Right atrium auricular region (tissue), 2 donors: Measurements from ENCODE around the gene TMC1. TPM values are rescaled to one million over a fixed set of nuclear protein-coding genes. Genes with fewer than 3 reads are reported as not detected.

Experiments
- DNase-seq: peaks from one replicate; pipeline ENCODE4 v3.0.0-alpha.2; 2019; ENCODE audit warnings: low spot score
- H3K27ac ChIP-seq, 2 donors: fragments of 200-600 bp; sonication (generic); 1 replicate in 1 of 2; 2 replicates in 1 of 2; pipeline ENCODE4 v1.5.1; 2016 to 2019
- H3K27me3 ChIP-seq, 2 donors: fragments of 200-600 bp; sonication (generic); one replicate each; pipeline versions ENCODE4 v1.5.1 to v1.6.0; 2017 to 2019
- H3K36me3 ChIP-seq: fragments of 200-600 bp; sonication (generic); one replicate; pipeline ENCODE4 v1.5.1; 2016
- H3K4me1 ChIP-seq, 2 donors: fragments of 200-600 bp; sonication (generic); one replicate each; pipeline versions ENCODE4 v1.5.1 to v1.6.0; 2017 to 2019
- H3K4me3 ChIP-seq, 2 donors: fragments of 200-600 bp; sonication (generic); 1 replicate in 1 of 2; 2 replicates in 1 of 2; pipeline ENCODE4 v1.5.1; 2017 to 2019; ENCODE audit warnings: mild to moderate bottlenecking in 1 of 2, moderate library complexity in 1 of 2
- H3K9me3 ChIP-seq, 2 donors: fragments of 200-600 bp; sonication (generic); one replicate each; pipeline ENCODE4 v1.5.1; 2019
- CTCF ChIP-seq, 2 donors: fragments of 200-600 bp; sonication (generic); IDR thresholded peaks; one replicate each; pipeline ENCODE4 v1.5.1; 2019; ENCODE audit warnings: antibody characterized with exemption in 2 of 2
- total RNA-seq, 2 donors: library from RNA; depleted of rRNA; stranded (reverse); fragments of >200 nt; gene quantifications; one replicate each; pipeline ENCODE4 v1.1.0, GENCODE V29; 2016

TMC1 gene
- total RNA-seq, 2 donors from 2014 or later, result not detected

- no peak for DNase-seq
- no peak overlapping the region for H3K4me3 ChIP-seq
- TF ChIP-seq CTCF (IDR thresholded peaks at IDR 0.05), result no peak
- no peaks in the 10 kb centered on the region for H3K27me3 ChIP-seq
- no peaks in the 10 kb centered on the region for H3K9me3 ChIP-seq
- no peaks in the 10 kb centered on the region for H3K4me1 ChIP-seq
- no peaks in the 10 kb centered on the region for H3K36me3 ChIP-seq
- no peak overlapping the region for H3K27ac ChIP-seq
Observed at GRCh38 chr9:72627956-72628540, 106.6 kb downstream of the TMC1 start.

GRCh38 chr9:72633966-72634365 lies 112.6 kb downstream of the TMC1 start:
- no peak for DNase-seq
- Histone ChIP-seq H3K4me1 (no peaks in the 10 kb centered on the region), H3K27me3 (no peaks in the 10 kb centered on the region), H3K4me3 (no peak overlapping the region), H3K27ac (no peak overlapping the region), H3K9me3 (peaks cover 0 to 11% of the 10 kb centered on the region in 2 donors), H3K36me3 (no peaks in the 10 kb centered on the region)
- no peak for TF ChIP-seq CTCF (IDR thresholded peaks at IDR 0.05)

GRCh38 chr9:72635197-72635596 lies 113.8 kb downstream of the TMC1 start:
- Histone ChIP-seq H3K27me3 (no peaks in the 10 kb centered on the region), H3K4me3 (no peak overlapping the region), H3K36me3 (no peaks in the 10 kb centered on the region), H3K27ac (no peak overlapping the region), H3K9me3 (peaks cover 0 to 11% of the 10 kb centered on the region in 2 donors), H3K4me1 (no peaks in the 10 kb centered on the region)
- DNase-seq, result no peak
- no peak for TF ChIP-seq CTCF (IDR thresholded peaks at IDR 0.05)

- Histone ChIP-seq H3K4me1 (no peaks in the 10 kb centered on the region), H3K9me3 (peaks cover 0 to 11% of the 10 kb centered on the region in 2 donors), H3K4me3 (no peak overlapping the region), H3K27ac (no peak overlapping the region), H3K36me3 (no peaks in the 10 kb centered on the region), H3K27me3 (no peaks in the 10 kb centered on the region)
- no peak for DNase-seq
- no peak for TF ChIP-seq CTCF (IDR thresholded peaks at IDR 0.05)
Observed at GRCh38 chr9:72636621-72637020, 115.2 kb downstream of the TMC1 start.

GRCh38 chr9:72643651-72644050 lies 122.2 kb downstream of the TMC1 start:
- Histone ChIP-seq H3K9me3 (no peaks in the 10 kb centered on the region), H3K36me3 (no peaks in the 10 kb centered on the region), H3K4me1 (no peaks in the 10 kb centered on the region), H3K4me3 (no peak overlapping the region), H3K27me3 (no peaks in the 10 kb centered on the region), H3K27ac (no peak overlapping the region)
- no peak for DNase-seq
- TF ChIP-seq CTCF (IDR thresholded peaks at IDR 0.05), result no peak

- H3K4me3 ChIP-seq, result no peak overlapping the region
- H3K4me1 ChIP-seq, result no peaks in the 10 kb centered on the region
- no peaks in the 10 kb centered on the region for H3K9me3 ChIP-seq
- H3K27me3 ChIP-seq, result no peaks in the 10 kb centered on the region
- no peak for TF ChIP-seq CTCF (IDR thresholded peaks at IDR 0.05)
- H3K27ac ChIP-seq, result no peak overlapping the region
- no peak for DNase-seq
- no peaks in the 10 kb centered on the region for H3K36me3 ChIP-seq
Observed at GRCh38 chr9:72646061-72646460, 124.7 kb downstream of the TMC1 start.
